ENCODE measurements around the gene PALMD.

Gene PALMD

DNA sequence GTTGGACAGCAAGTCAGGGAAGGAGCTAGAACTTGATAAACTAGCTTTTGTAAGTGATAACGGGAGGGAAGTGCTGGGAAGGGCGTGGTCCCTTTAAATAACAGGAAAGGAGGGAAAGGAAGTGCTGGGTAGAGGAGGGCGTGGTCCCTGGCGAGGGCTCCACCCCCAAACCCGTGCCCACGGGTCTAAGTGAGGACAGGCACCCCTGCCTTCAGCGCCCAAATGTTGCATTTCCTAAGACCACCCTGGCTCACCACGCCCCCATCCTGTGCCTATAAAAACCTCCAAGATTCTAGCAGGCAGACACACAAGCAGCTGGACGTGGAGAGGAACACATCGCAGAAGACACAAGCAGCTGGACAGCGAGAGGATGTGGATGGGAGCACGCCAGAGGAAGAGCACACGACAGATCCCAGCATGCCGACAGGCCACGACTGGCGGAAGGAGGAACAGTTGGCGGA, 58.5 kb downstream of the PALMD start:
- DNase-seq: peak; percentile 15

DNA sequence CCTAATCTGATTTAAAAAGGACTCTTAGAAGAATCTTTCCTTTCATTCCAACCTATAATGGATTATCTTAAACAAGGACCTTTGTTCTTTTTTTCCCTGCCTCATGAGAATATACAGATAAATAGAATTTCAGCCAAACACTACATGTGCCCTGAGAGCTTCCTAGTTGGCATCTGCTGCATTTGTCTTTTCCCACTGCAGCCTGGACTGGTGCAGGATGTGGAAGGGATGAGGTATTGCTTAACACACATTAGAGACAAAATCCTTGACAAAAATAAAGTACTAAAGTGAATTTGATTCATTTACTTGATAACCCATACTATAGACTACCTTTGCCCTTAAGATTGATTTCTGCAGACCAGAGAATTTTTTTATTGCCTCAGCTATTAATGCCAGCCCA, 59.5 kb downstream of the PALMD start:
- DNase-seq: no peak

DNA sequence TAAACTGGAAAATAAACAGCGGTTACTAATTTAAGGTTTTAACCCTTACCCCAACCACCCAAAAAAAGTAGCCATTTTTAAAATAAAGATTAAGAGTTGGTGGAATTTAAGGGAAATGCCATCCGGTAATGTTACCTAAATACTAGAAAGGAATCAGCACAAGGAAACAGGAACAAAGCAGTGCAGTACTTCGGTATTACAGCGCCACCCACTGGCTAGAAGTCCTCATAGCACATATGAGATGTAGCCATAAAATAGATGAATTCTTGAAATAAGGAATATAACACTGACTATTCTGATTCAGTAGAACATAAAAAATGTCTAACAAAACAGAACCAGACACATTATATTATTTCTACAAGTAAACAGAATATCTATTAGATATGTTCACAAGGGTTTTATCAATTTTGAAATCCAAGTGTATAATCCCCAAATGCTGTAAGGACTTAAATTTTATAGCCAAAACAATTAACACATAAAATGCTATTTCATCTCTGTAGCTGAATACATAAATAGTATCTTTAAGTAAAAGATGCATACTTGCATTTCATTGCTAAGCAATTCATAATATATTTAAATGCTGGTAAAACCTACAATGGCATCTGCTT, 61.7 kb downstream of the PALMD start:
- peak; percentile 43 for DNase-seq

- DNase-seq: no peak
These were observed 65.1 kb downstream of the PALMD start for GRCh38 chr1:99710994-99711393.

DNA sequence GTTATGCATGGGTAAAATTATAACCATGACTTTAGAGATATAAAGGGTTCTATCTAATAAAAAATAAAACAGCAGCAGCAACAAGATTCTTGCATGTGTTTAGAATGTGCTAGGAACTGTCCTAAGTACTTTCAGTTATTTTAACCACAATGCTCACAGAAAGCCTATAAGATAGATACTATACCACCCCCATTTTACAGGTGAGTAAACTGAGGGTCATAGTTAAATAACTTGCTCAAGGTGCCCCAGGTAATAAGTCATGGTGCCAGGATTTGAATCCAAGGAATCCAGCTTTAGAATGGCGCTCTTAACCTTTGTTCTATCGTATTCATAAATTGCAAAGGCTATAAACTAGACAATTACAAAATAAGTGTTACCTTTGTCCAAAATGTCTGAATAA, 67.1 kb downstream of the PALMD start:
- DNase-seq: no peak

DNA sequence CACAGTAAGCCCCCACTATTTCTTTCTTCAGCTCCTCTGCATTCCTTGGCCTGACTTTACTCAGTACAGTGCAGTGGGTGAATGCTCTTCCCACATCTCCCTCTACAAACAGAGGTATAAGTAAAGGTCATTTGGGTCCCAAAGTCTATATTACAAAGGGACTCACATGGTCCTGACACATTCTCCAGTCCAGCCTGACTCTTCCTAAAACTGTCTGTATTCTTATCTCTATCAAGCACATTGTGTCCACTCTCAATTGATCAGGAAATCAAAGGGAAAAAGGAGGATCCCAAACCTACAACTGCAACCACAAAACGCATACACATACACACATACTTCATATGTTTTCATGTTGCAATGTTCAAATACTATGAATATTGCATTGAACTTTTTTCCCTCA, 71.1 kb downstream of the PALMD start:
- DNase-seq: no peak

DNA sequence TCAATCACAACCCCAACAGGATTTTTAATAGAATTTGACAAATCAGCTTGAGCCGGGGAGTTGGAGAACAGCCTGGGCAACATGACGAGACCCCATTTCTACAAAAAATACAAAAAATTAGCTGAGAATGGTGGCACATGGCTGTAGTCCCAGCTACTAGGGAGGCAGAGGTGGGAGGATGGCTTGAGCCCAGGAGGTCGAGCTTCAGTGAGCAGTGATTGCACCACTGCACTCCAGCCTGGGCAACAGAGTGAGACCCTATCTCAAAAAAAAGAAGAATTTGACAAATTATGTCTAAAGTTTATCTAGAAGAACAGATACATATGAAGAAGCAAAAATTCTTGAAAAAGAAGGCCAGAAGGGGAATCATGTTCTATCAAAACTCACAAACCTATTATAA, 77.3 kb downstream of the PALMD start:
- DNase-seq: no peak

DNA sequence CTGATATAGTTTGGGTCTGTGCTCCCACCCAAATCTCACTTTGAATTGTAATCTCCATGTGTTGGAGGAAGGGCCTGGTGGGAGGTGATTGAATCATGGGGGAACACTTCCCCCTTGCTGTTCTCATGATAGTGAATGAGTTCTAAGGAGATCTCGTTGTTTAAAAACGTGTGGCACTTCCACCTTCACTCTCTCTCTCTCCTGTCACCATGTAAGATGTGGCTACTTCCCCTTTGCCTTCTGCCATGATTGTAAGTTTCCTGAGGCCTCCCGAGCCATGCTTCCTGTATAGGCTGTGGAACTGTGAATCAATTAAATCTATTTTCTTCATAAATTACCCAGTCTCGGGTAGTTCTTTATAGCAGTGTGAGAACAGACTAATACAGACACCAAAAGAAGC, 80.1 kb downstream of the PALMD start:
- no peak for DNase-seq

GRCh38 chr1:99726407-99726806, 80.5 kb downstream of the PALMD start:
- no peak for DNase-seq

GRCh38 chr1:99726818-99727217, 80.9 kb downstream of the PALMD start:
- DNase-seq: no peak

DNA sequence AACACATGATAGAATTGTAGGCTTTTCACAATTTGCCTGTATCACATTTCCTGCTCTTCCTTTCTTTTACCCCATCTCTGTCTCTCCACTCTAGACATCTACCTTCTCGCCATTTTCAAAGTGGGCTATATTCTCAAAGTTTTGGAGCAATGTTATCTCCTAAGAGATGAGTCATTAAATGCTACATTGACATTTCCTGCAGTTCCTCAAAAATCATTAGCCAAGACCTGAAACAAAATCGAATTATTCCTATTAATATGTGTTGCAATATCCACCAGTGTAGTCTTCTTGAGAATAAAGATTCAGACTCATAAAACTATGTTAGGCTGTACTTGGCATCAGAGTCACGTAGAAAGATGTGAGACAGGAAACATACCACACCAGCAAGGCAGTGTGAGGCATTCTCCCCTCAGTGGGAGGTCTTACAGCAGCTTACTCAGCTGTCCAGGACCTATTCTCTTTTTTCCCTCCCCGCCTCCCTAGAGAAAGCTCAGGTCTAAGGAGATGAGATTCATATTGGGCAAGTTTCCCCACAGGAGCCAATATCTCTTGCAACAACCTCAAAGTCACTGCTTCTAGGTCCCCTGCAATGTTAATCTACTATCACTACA, 81.8 kb downstream of the PALMD start:
- DNase-seq: no peak

DNA sequence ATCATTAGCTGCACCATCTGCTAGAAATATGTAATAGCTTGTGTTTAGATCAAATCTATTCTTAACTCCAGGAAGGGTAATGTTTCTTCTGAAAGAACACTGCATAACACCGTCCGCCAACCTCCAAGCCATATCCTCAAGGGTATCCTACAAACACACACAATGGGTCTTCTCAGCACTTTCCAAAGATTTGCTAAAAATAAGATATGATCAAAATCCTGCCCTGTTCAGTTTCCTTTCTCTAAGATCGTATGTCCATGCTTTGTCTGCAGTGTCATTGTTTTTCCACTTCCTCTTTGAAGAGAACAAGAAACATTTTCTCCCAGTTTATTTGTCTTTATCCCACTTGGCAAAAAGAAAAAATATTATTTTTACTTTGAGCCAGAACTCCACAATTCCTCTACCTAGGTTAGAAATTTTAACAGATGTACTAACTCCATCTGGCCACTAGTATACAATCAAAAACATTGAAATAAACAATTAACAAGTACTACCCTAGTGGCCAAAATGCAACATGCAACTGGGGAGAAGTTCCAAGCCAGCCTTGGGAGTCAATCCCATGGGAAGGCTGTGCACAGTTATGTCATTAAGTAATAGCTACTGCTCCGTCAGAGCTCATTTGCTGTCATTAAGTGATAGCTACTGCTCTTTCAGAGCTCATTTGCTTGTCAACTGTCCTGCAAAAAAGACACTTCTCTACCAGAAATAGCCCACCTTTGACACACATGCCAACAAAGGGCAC, 82.8 kb downstream of the PALMD start:
- DNase-seq: no peak

DNA sequence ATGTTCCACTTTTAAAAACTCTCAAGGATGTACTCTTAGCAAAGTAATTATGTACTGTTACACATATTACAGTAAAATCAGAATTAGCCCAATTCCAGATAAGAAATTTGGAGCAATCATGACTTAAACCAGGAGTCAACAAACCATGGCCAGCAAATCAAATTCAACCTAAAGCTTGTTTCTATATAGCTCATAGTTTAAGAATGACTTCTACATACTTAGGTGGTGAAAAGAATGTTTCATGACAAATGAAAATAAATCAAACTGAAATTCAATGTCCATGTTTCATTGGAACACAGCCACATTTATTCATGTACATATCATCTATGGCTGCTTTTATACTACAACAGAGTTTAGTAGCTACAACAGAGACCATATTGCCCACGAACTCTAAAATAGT, 85.5 kb downstream of the PALMD start:
- DNase-seq: no peak

DNA sequence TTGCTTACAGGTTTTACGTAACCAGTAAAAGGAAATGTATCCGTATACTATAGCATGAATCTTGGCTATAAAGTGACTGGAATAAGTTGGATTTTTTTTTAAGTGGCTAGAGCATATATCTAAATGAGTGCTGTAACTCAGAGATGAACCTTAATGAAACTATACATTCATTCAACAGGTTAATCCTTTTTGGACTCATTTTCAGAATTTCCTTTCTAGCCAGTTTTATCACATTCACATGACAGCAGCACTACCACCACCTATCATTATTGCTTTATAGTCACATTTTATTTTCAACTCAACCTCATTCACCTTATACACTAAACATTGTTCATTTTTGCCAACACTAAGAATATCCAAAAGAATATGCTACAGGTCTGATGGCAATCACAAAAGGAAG, 89.9 kb downstream of the PALMD start:
- no peak for DNase-seq

- DNase-seq: peak; percentile 63
These were observed 91.1 kb downstream of the PALMD start for GRCh38 chr1:99737016-99737415.

DNA sequence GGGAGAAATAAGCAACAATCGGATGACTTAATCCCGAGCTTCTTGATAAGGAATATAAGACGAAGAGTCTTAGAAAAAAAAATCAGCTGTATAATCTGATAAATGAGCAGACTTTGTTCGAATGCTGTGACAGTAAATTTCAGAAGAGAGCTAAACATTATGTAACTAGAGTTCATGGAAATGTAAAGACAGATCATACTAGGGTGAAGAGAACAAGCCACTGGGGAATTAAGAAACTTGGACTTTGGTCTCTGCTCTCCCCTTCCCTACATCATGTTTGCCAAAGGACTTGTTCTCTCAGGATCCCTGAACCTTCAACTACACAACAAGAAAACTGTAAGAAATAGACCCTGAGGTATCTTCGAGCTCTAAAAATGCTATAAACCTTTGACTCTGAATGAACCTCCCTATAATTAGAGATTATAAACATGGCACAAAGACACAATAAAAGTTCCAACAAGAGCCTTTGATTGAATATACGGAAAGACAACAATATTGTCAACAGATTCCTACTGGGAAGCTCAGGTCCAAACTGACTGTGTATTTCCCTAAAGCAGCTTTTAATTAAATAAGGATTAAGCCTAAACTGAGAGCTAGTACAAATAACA, 93.0 kb downstream of the PALMD start:
- DNase-seq: no peak

DNA sequence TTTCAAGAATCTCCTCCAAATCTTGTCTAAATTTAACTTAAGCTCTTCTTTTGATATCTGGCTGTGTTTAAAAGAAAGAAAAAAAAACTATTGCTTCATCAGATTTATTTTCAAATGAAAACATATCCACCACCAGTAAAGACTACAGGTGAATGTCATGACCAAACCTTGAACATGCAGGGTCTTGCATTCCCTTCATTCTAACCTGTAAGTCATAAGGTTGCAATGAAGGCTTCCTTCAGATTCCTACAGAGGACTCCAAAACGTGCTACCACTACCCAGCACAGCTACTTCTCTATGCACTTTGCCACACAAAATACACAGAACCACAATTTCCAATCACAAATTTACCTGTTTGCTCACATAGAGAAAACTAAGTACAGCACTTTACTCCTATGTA, 94.2 kb downstream of the PALMD start:
- no peak for DNase-seq
